ENCODE results near the gene OR52N4.

OR52N4 gene

GRCh38 chr11:5719703-5720495 is 34.1 kb upstream of the OR52N4 start:
- H3K79me2 ChIP-seq (ENCODE audit: insufficient read depth, low read depth) = no peaks in the 10 kb centered on the region
- H3K27me3 ChIP-seq (ENCODE audit: insufficient read depth, low read depth) = no peaks in the 10 kb centered on the region
- no peak overlapping the region for H3K4me3 ChIP-seq (IDR thresholded peaks at IDR 0.05; ENCODE audit: insufficient read depth, low read depth, low read length)
- H2AFZ ChIP-seq (ENCODE audit: low read depth) = no peak overlapping the region
- H3K9ac ChIP-seq = no peak overlapping the region
- no peaks in the 10 kb centered on the region for H3K4me1 ChIP-seq (ENCODE audit: low read depth, poor library complexity, severe bottlenecking)
- TF ChIP-seq CTCF (conservative IDR thresholded peaks at IDR 0.05; ENCODE audit: low read depth, low read length) = no peak
- H3K27ac ChIP-seq = no peak overlapping the region
- H3K36me3 ChIP-seq (ENCODE audit: insufficient read depth) = no peaks in the 10 kb centered on the region
- H4K20me1 ChIP-seq (ENCODE audit: insufficient read depth) = no peaks in the 10 kb centered on the region
- no peak overlapping the region for H3K4me2 ChIP-seq

GRCh38 chr11:5722622-5723021 is 31.4 kb upstream of the OR52N4 start:
- no peak overlapping the region for H3K4me3 ChIP-seq (IDR thresholded peaks at IDR 0.05; ENCODE audit: insufficient read depth, low read depth, low read length)
- no peak for TF ChIP-seq CTCF (conservative IDR thresholded peaks at IDR 0.05; ENCODE audit: low read depth, low read length)

GRCh38 chr11:5726351-5726750 is 27.7 kb upstream of the OR52N4 start:
- H3K4me2 ChIP-seq = no peak overlapping the region
- H3K4me3 ChIP-seq (IDR thresholded peaks at IDR 0.05; ENCODE audit: insufficient read depth, low read depth, low read length) = no peak overlapping the region
- no peak overlapping the region for H2AFZ ChIP-seq (ENCODE audit: low read depth)
- H3K36me3 ChIP-seq (ENCODE audit: insufficient read depth) = no peaks in the 10 kb centered on the region
- no peak overlapping the region for H3K9ac ChIP-seq
- no peak overlapping the region for H3K27ac ChIP-seq
- H3K27me3 ChIP-seq (ENCODE audit: insufficient read depth, low read depth) = no peaks in the 10 kb centered on the region
- no peaks in the 10 kb centered on the region for H3K4me1 ChIP-seq (ENCODE audit: low read depth, poor library complexity, severe bottlenecking)
- TF ChIP-seq CTCF (conservative IDR thresholded peaks at IDR 0.05; ENCODE audit: low read depth, low read length) = no peak
- H4K20me1 ChIP-seq (ENCODE audit: insufficient read depth) = no peaks in the 10 kb centered on the region
- H3K79me2 ChIP-seq (ENCODE audit: insufficient read depth, low read depth) = no peaks in the 10 kb centered on the region

More at GRCh38 chr11:5722622-5723021, 31.4 kb upstream of the OR52N4 start:
- Histone ChIP-seq H3K4me1 (ENCODE audit: low read depth, poor library complexity, severe bottlenecking) (no peaks in the 10 kb centered on the region), H3K4me2 (no peak overlapping the region), H3K36me3 (ENCODE audit: insufficient read depth) (no peaks in the 10 kb centered on the region), H4K20me1 (ENCODE audit: insufficient read depth) (no peaks in the 10 kb centered on the region), H2AFZ (ENCODE audit: low read depth) (no peak overlapping the region), H3K9ac (no peak overlapping the region), H3K79me2 (ENCODE audit: insufficient read depth, low read depth) (no peaks in the 10 kb centered on the region), H3K27me3 (ENCODE audit: insufficient read depth, low read depth) (no peaks in the 10 kb centered on the region), H3K27ac (no peak overlapping the region)

- Histone ChIP-seq H3K4me3 (IDR thresholded peaks at IDR 0.05; ENCODE audit: insufficient read depth, low read depth, low read length) (no peak overlapping the region), H2AFZ (ENCODE audit: low read depth) (no peak overlapping the region), H3K36me3 (ENCODE audit: insufficient read depth) (no peaks in the 10 kb centered on the region), H3K4me1 (ENCODE audit: low read depth, poor library complexity, severe bottlenecking) (no peaks in the 10 kb centered on the region), H3K27me3 (ENCODE audit: insufficient read depth, low read depth) (no peaks in the 10 kb centered on the region), H3K27ac (no peak overlapping the region), H3K9ac (no peak overlapping the region), H3K79me2 (ENCODE audit: insufficient read depth, low read depth) (no peaks in the 10 kb centered on the region), H3K4me2 (no peak overlapping the region), H4K20me1 (ENCODE audit: insufficient read depth) (no peaks in the 10 kb centered on the region)
- no peak for TF ChIP-seq CTCF (conservative IDR thresholded peaks at IDR 0.05; ENCODE audit: low read depth, low read length)
Measured at GRCh38 chr11:5727691-5728090, 26.4 kb upstream of the OR52N4 start.
